Smooth muscle cell (in vitro differentiated cells): Measurements from ENCODE around the gene DENND2A. TPM values are rescaled to one million over a fixed set of nuclear protein-coding genes. Genes with fewer than 3 reads are reported as not detected.

ENCODE experiments used
- DNase-seq: peaks from one replicate; lab custom pipeline; 2025; ENCODE audit not compliant: unreplicated experiment; lab: John Stamatoyannopoulos, UW
- H2AFZ ChIP-seq: fragments of 200-600 bp; sonication (generic); 2 replicates; pipeline ENCODE4 v1.6.0; 2016; ENCODE audit warnings: antibody characterized with exemption, low read depth, mild to moderate bottlenecking
- H3F3A ChIP-seq: fragments of 200-600 bp; sonication (generic); 2 replicates; pipeline ENCODE4 v1.6.0; 2017; ENCODE audit warnings: antibody characterized with exemption, low read depth
- H3K27ac ChIP-seq: fragments of 200-600 bp; sonication (generic); 2 replicates; pipeline ENCODE4 v1.5.1; 2016; ENCODE audit warnings: low read depth, mild to moderate bottlenecking
- H3K27me3 ChIP-seq: fragments of 200-600 bp; sonication (generic); 2 replicates; pipeline ENCODE4 v1.6.1; 2016; ENCODE audit warnings: low read depth, mild to moderate bottlenecking
- H3K36me3 ChIP-seq: fragments of 200-600 bp; sonication (generic); 2 replicates; pipeline ENCODE4 v1.5.1; 2016; ENCODE audit warnings: low read depth
- H3K4me1 ChIP-seq: fragments of 200-600 bp; sonication (generic); 2 replicates; pipeline ENCODE4 v1.5.1; 2016; ENCODE audit warnings: low read depth
- H3K4me2 ChIP-seq: fragments of 200-600 bp; sonication (generic); 2 replicates; pipeline ENCODE4 v1.6.0; 2016; ENCODE audit warnings: mild to moderate bottlenecking
- H3K4me3 ChIP-seq: fragments of 200-600 bp; sonication (generic); 2 replicates; pipeline ENCODE4 v1.5.1; 2016; ENCODE audit warnings: mild to moderate bottlenecking
- H3K79me2 ChIP-seq: fragments of 200-600 bp; sonication (generic); 2 replicates; pipeline ENCODE4 v1.6.0; 2016; ENCODE audit warnings: low read depth, mild to moderate bottlenecking
- H3K9ac ChIP-seq: fragments of 200-600 bp; sonication (generic); 2 replicates; pipeline ENCODE4 v1.6.0; 2016; ENCODE audit warnings: low read depth
- H3K9me3 ChIP-seq: fragments of 200-600 bp; sonication (generic); replicated peaks from 2 replicates; pipeline ENCODE4 v1.5.1; 2016; ENCODE audit warnings: low read depth
- H4K20me1 ChIP-seq: fragments of 200-600 bp; sonication (generic); 2 replicates; pipeline ENCODE4 v1.6.0; 2016; ENCODE audit warnings: low read depth
- CTCF ChIP-seq: fragments of 200-600 bp; sonication (generic); IDR thresholded peaks from 2 replicates; pipeline ENCODE4 v1.5.1; 2017; ENCODE audit warnings: borderline replicate concordance, mild to moderate bottlenecking, antibody characterized with exemption; ENCODE audit not compliant: insufficient read depth, poor library complexity, severe bottlenecking
- WGBS: methylation state at CpG from one replicate; pipeline ENCODE4 v1.1.7; 2016; ENCODE audit warnings: low lambda C conversion rate; 5-methylcytosine and 5-hydroxymethylcytosine counted together
- polyA plus RNA-seq: library from polyadenylated mRNA; unstranded; fragments of >200 nt; fragmentation: Nextera tagmentation; extraction: Ambion mirVana; gene quantifications from 2 replicates; pipeline ENCODE4 v1.2.1, GENCODE V29; 2016
- total RNA-seq: library from RNA; depleted of rRNA; stranded (reverse); fragments of >200 nt; gene quantifications from 2 replicates; pipeline ENCODE4 v1.2.3, GENCODE V29; 2014

Gene DENND2A
- total and polyA plus RNA-seq, 2 experiments from 2014 or later, result 1.8 to 4.6 TPM

DNA sequence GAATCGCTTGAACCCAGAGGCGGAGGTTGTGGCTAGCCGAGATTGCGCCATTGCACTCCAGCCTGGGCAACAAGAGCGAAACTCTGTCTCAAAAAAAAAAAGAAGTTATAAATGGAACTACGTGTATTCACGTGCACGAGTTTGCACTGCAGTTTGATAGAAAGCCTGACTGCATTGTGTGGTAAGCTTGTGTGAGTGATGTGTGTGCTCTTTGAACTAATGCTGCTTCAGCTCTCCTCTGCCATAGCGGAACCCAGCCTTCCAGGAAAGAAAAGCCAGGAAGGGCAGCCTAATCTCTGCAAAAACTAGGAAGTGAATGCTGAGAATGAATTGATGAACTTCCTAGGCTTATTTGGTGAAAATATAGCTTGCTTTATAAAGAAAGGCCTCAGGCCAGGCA is 145.7 kb downstream of the DENND2A start:
- no peak for TF ChIP-seq CTCF
- no peaks in the 10 kb centered on the region for H4K20me1 ChIP-seq
- no peak overlapping the region for H3K4me2 ChIP-seq
- no peaks in the 10 kb centered on the region for H3K79me2 ChIP-seq
- H3K27ac ChIP-seq, result no peak overlapping the region
- H3K4me3 ChIP-seq, result no peak overlapping the region
- WGBS, result 93% methylated on average over 9 of the region's 9 CpGs
- H3K4me1 ChIP-seq, result no peaks in the 10 kb centered on the region
- H3K36me3 ChIP-seq, result no peaks in the 10 kb centered on the region
- no peaks in the 10 kb centered on the region for H3K9me3 ChIP-seq
- DNase-seq, result no peak
- no peak overlapping the region for H2AFZ ChIP-seq
- no peaks in the 10 kb centered on the region for H3F3A ChIP-seq
- no peak overlapping the region for H3K9ac ChIP-seq
- H3K27me3 ChIP-seq, result no peaks in the 10 kb centered on the region

- Histone ChIP-seq H3K9me3 (no peaks in the 10 kb centered on the region), H3K79me2 (no peaks in the 10 kb centered on the region), H3F3A (no peaks in the 10 kb centered on the region), H4K20me1 (no peaks in the 10 kb centered on the region), H2AFZ (no peak overlapping the region), H3K36me3 (no peaks in the 10 kb centered on the region), H3K27ac (no peak overlapping the region), H3K4me2 (no peak overlapping the region), H3K27me3 (no peaks in the 10 kb centered on the region), H3K4me3 (no peak overlapping the region), H3K4me1 (no peaks in the 10 kb centered on the region), H3K9ac (no peak overlapping the region)
- 69% methylated on average over 2 of the region's 2 CpGs for whole genome bisulfite sequencing
- no peak for DNase-seq
- no peak for TF ChIP-seq CTCF
These were observed 151.6 kb downstream of the DENND2A start for GRCh38 chr7:140489026-140489359.

- Histone ChIP-seq H3K4me1 (no peaks in the 10 kb centered on the region), H3K79me2 (no peaks in the 10 kb centered on the region), H2AFZ (no peak overlapping the region), H3K36me3 (no peaks in the 10 kb centered on the region), H4K20me1 (no peaks in the 10 kb centered on the region), H3F3A (no peaks in the 10 kb centered on the region), H3K27ac (no peak overlapping the region), H3K9ac (no peak overlapping the region), H3K9me3 (no peaks in the 10 kb centered on the region), H3K4me2 (no peak overlapping the region), H3K27me3 (no peaks in the 10 kb centered on the region), H3K4me3 (no peak overlapping the region)
- DNase-seq, result no peak
- 68% methylated on average over 14 of the region's 14 CpGs for WGBS
- no peak for TF ChIP-seq CTCF
These were observed 154.9 kb downstream of the DENND2A start for GRCh38 chr7:140485500-140486265.

DNA sequence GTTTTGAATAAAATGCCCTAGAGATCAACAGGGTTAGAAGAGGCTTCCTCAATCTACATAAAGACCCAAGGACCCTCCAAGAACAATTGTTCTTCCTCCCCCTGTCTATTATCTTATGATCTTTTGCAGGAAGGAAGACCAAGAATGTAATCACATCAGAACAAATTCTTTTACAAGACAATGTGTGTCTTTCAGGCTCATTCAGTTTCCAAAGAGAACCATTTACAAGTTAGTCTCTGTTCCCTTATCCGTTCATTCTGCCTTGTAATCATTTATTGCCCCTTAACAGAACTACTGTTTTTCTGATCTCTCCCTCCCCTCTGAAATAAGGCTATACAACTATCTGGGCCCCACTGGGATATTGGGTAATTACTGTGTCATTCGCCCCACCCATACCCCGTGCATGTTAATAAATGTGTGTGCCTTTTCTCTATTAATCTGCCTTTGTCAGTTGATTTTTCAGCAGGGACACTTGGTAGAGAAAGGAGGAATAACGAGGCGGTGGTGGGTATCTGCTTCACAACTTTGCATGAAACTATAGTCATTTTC is 155.6 kb downstream of the DENND2A start:
- Histone ChIP-seq H3K9me3 (no peaks in the 10 kb centered on the region), H3K27me3 (no peaks in the 10 kb centered on the region), H3K4me2 (no peak overlapping the region)

More for the DNA sequence above, 155.6 kb downstream of the DENND2A start:
- H3K27ac ChIP-seq, result no peak overlapping the region
- H3K4me1 ChIP-seq, result no peaks in the 10 kb centered on the region
- TF ChIP-seq CTCF, result no peak
- no peaks in the 10 kb centered on the region for H3F3A ChIP-seq
- no peak for DNase-seq
- H3K79me2 ChIP-seq, result no peaks in the 10 kb centered on the region
- 45% methylated on average over 5 of the region's 5 CpGs for WGBS
- H4K20me1 ChIP-seq, result no peaks in the 10 kb centered on the region
- H2AFZ ChIP-seq, result no peak overlapping the region
- H3K36me3 ChIP-seq, result no peaks in the 10 kb centered on the region
- no peak overlapping the region for H3K4me3 ChIP-seq
- no peak overlapping the region for H3K9ac ChIP-seq
